CMK (cell line): ENCODE data around the gene SH3RF3.

Experiments used
- DNase-seq: peaks from one replicate; pipeline ENCODE4 v3.0.0-alpha.2; 2010; ENCODE audit warnings: low read depth

SH3RF3 gene

GRCh38 chr2:109184368-109184767 is 55.4 kb downstream of the SH3RF3 start:
- no peak for DNase-seq

GRCh38 chr2:109185338-109185737 is 56.3 kb downstream of the SH3RF3 start:
- DNase-seq: no peak

GRCh38 chr2:109185821-109186570 is 57.0 kb downstream of the SH3RF3 start:
- no peak for DNase-seq

DNA sequence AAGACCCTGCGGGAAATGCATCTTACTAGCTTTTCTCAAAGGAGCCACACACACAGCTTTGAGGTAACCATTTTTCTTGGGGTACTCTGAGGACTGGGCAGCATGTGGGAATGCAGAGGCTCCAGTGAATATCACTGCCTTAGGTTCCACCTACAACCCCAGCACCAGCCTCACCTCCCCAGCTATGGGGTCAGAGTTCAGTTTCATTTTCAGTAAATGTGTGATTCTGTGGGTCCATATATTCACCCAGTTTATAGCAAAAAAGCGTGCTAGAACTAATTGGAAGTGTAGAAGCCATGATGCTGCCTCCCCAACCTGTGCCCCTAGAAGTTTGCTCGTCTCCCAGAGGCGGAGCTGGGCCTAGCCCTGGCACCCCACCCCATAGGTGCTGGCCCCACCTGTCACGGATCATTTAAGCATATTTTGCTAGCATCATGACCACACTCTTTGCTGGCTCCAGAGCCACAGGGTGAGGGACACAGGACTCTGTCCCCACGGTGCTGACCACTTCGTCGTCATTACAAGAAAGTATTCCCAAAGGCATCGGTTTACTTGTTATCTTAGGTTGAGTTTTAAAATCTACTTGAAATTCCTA is 57.7 kb downstream of the SH3RF3 start:
- DNase-seq: no peak

GRCh38 chr2:109187711-109188495 is 58.9 kb downstream of the SH3RF3 start:
- no peak for DNase-seq

DNA sequence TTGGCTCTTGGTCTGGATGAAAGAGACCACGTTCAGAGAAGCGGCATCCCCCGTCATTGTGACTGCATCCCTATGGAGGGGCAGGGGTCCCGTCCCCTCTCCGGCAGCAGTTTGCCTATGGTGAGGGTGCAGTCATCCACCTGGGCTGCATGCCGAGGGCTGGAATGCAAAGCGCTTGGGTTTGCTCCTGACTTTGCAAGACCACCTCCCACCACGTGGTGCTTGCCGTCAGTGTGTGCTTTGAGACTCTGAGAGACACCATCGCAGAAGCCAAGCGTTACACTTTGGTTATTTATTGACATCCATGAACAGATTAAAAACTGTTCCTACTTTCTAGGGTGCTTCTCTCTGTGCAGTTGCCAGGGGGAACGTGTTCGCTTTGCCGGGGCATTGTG is 59.5 kb downstream of the SH3RF3 start:
- DNase-seq: no peak

GRCh38 chr2:109188898-109189297 is 59.9 kb downstream of the SH3RF3 start:
- no peak for DNase-seq

GRCh38 chr2:109189751-109190150 is 60.7 kb downstream of the SH3RF3 start:
- no peak for DNase-seq

- DNase-seq: no peak
Measured at GRCh38 chr2:109193807-109194619, 65.0 kb downstream of the SH3RF3 start.

GRCh38 chr2:109194620-109194937 is 65.6 kb downstream of the SH3RF3 start:
- no peak for DNase-seq

GRCh38 chr2:109195193-109196045 is 66.4 kb downstream of the SH3RF3 start:
- DNase-seq: no peak

DNA sequence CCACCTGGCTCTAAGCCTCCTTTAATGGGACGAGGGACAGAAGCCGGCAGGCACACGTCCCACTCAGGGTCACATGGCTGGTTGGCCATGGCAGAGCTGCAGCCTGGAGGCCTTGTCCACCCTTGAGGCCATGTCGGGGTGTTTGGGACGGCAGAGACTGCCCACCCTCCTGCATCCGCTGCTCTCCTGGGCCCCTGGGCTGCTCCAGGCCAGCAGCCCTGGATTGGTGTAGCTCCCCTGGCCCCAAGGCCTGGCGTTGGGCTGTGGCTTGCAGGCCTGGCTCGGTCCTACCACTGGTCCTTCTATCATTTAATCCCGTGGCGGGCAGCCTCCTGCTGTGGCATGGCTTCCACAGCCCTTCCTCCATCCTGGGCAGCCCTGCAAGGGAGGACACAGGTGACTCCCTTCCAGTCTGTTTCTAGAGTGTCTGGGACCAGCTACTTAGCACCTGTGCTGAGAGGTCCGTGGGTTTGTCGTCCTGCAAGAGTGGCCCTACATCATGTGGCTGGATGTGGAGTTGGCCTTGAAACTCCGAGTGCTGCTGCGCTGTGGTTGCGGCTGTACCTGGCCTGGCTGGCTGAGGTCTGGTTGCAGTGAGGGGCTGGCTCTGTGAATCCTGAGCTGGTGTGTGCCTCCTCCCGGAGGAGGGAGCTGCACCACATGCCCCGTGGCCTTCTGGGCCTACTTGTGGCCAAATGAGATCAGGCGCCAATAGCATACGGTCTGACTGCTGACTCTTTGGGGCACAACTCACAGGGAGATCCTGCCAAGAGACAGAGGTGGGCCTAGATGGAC is 67.3 kb downstream of the SH3RF3 start:
- no peak for DNase-seq

DNA sequence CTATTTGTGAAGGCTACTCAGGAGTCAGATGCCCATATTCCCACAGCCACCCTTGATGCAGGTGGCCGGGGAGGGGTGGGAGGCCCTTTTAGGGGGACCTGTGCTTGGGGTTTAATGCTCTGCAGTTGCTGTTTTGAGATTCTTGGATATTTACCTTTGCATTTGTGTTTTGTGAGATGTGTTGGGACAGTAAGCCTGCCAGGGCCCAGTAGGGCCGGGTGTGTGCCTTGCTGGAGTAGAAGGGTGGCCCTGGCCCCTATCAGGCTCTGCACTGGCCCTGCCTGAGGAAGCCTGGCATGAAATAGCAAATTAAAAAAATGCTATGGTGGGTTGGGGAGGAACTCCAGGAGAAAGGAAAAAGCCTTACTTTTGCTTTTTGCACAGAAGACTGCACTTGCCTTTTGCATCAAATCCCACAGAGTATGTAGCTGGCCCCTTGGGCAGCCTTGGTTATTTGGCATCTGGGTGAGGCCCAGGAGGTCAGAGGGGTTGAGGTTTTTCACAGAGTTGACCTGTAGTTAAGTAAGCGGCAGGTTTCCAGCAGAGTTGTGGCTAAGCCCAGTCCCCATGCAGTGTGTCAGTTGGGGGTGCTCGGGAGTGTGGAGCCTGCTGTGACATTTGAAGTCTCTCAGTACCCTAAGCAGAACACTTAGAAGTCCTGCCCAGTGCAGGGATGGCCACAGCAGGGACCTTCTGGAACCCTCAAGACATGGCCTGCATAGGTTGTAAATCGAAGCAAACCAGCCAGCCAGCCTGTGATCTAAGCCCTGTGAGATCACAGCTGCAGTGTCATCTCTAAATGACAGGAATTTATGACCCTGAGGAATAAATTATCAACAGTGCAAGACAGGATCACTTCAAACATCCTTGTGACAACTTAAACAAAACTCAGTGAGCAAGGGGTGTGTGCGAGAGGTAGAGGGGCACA is 68.8 kb downstream of the SH3RF3 start:
- no peak for DNase-seq

DNA sequence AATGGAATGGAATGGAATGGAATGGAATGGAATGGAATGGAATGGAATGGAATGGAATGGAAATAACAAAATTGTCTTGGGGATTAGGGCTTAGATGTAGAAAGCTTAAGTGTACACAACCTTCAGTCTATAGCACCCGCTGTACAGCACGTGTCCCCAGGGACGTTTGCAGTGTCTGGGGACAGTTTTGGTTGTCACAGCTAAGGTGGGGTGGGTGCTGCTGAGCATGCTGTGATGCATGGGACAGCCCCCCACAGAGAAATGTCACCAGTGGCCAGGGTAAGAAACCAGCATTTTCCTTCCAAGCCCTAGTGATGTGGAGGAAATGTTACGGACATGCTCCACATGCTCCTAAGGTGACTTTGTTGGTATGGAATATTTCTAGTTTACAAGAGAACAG is 70.8 kb downstream of the SH3RF3 start:
- no peak for DNase-seq

DNA sequence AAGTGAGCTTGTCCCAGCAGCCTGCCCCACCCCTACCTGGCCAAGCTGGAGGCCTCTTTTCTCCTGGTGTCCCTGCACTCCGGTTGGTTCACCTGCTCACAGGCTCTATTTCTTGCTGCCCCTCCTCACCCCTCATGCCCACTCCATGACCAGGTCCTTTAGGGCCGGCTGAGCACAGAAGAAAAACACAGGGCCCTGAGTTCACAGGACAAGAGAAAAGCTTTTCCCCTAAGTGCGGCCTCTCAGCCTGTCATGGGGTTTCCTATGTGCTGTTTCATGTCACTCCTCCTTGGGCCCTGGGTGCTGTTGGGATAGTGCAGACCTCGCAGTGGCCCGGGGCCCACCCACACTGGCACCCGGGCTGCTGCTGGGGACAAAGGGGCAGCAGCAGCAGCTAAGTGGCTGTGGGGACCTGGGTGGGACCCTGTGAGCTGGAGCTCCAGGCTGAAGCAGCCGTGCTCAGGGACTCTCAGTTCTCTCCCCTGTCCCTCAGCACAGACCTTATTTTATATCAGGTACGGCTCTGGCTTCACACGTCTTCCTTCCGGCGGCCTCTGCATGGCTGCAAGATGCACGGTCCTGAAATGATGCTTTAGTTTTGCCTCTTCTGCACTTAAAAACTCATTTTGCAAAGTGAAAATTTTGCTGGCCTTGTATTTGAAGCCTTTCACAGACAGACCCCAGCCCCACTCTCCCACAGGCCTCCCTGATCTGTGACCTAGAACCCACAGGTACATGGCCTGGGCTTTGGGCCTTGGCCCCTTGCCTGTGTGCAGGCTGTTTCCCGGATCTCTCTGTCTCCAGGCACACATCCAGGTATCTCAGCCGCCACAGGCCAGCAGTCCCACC is 71.8 kb downstream of the SH3RF3 start:
- DNase-seq: no peak

DNA sequence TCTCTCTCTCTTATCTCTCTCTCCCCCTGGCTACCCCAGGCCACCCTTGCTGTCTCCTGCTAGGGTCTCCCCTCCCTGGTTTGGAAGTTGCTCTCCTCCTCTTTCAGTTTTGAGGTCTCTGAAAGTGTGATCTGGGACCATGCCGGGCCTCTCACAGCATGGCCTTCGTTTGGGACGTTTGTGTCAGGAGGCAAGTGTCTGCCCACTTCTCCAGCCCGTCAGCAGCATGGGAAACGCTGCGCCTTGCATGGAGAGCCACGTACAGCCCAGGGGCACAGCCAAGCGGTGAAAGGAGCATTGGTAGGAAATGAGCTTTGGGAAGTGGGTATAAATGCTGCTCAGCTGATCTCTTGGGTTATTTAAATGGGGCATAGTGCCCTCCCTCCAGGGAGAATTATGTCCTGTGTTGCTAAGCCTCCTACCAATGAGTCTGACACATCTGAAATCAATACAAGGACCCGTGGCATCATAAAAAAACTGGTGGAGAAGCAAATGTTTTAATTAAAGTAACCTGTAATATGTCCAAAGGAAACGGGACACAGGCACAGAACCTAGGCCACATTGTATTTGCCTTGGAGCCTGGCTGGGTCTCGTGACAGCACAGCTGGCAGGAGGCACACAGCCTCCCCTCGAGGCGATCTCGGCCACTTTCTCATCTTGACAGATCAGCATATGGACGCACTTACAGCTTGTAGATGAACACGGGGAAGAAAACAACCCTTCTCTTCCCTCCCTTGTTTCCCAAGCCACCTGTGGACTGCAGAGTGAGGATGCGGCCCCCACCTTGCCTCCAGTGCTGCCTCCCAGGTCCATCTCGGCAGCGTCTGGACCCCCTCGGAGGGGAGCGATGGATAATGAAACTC is 72.7 kb downstream of the SH3RF3 start:
- no peak for DNase-seq

DNA sequence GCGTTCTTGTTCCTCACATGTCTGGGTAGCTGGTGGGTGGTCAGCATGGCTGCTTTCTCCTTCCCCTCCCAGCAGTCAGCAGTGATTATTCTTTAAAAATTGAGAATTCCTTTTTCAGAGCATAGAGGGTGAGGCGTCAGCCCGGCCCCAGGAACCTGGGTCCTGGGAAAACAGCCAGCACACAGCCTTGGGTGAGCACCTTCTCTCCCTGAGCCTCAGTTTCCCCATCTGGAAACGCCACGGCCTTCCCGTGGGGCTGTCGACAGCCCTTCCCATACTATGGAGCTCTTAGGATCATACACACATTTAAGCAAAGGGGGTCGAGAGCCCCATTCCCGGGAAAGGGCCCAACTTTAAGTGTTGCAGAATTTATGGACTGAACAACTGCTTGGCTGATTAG is 73.5 kb downstream of the SH3RF3 start:
- DNase-seq: no peak
